HG02981 (cell line): ENCODE measurements around the gene SELENOM.
"Not testable (repeated sequence)": the region's sequence is repeated elsewhere in the genome, so short reads cannot be mapped to it uniquely, and the experiment has no call there.

Experiments
- ATAC-seq: cut with Tn5 transposase; IDR thresholded peaks from one replicate; pipeline ENCODE4 v1.9.1; 2021; ENCODE audit warnings: mild to moderate bottlenecking, moderate library complexity; ENCODE audit not compliant: unreplicated experiment

Gene SELENOM

DNA sequence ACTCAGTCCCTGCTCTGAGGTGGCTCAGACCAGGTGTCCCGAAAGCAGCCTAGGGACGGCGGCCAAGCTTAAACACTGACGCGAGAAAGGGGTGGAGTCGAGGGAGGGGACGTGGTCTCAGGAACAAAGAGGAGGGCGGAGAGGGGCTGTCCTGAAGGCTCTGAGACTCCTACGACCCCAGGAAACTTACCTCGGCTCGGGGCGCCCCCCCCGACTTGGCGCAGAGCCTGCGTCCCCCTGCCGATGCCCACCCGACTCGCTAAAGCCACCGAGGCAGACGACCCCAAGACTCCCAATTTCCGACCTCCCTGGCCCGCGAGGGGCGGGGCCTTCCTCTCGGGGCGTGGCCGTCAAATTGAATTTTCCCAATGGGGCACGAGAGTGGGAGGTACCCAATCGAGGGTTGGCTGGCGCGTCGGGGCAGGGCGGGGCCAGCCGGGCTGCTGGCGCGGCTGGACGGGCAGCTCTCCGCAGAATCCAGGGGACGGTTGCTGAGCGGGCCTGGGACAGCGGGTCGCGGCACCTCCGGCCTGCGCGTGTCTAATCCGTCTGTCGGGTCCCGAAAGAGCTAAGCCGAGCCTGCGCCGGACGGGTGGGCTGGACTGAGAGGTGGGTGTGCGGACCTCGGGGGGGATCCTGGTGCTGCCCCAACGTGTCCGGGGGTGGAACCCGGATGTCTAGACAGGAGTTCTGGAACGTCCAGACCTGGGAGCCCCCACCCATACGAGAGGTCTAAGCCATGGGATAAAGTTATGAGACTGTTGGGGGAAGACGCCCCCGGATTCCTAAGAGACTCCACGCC, 26.3 kb downstream of the SELENOM start, which contains the start of gene SMTN:
SMTN (plus strand) TSS at position 471 of the 802 bp plus-strand sequence. CDS start 1,941 bp downstream, outside the sequence.
- peak; percentile 37 for ATAC-seq

DNA sequence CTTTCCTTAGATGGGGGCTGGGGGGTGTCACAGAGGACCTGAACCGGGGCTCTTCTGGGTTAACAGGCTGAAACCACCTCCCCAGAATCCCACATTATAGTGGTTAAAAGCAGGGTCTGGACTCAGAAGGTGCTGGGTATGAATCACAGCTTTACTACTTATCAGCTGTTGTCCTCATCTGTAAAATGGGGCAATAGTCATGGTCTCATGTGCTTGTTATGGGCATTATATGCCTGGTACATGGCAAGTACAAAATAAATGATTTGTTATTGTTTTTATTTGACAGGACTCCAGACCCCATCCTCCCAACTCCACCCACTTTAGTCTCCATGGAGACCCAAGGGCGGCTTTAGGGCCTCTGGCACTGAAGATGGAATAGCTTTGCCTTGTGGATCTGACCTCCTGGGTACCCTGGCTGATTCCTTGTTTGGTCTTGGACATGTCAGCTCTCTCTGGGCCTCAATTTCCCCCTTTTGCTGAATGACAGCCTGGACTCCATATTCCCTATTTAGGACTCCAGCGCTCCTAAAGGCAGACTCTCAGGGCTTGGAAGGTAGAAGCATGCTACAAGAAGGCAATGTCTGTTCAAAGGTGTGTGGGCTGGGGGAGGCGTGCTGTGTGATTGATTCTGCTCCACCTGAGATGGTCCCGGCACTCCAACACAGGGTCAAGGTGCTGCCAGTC, 27.1 kb downstream of the SELENOM start:
- no peak for ATAC-seq

DNA sequence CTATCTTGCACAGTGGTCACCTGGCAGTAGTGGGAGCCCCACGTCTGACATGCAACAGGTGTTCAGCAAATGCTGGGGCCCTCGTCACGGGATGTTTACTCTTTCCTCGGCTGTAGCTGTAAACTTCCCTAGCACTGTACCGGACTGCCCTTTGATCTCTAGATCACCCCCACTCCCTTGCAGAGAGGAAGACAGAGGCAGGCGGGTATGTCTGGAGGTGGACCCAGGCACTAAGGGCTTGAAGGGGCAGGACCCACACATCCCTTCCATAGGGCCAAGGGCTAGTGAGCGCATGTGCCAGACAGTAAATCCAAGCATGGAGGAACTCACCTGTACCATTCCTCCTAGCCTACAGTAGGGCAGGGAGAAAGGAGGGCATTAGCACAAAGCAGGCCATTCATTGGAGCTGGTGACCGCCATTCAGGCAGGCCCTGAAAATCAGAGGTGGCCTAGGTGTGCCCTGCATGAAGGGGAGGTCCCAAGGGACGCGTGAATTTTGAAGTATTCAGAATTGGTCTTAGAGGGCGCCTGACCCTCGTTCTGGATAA, 28.2 kb downstream of the SELENOM start:
- no peak for ATAC-seq

DNA sequence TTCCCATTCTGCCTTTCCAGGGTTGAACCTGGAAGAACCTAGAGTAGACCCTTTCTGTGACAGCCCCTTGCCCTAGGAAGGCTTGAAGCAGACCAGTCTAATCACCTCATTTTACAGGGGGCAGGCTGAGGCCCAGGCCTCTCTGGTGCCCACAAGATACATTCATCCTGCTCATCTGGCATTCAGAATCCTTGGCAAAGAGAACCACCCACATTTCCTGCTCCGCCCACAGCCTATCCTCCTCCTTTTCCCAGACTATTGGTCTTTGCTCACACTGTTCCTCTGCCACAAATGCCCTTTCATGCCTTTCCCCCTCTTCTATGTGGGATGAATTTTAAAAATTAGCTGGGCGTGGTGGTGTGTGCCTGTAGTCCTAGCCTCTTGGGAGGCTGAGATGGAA, 29.0 kb downstream of the SELENOM start:
- ATAC-seq, result not testable (repeated sequence)

- no peak for ATAC-seq
These were observed 29.7 kb downstream of the SELENOM start for GRCh38 chr22:31077681-31078080.

DNA sequence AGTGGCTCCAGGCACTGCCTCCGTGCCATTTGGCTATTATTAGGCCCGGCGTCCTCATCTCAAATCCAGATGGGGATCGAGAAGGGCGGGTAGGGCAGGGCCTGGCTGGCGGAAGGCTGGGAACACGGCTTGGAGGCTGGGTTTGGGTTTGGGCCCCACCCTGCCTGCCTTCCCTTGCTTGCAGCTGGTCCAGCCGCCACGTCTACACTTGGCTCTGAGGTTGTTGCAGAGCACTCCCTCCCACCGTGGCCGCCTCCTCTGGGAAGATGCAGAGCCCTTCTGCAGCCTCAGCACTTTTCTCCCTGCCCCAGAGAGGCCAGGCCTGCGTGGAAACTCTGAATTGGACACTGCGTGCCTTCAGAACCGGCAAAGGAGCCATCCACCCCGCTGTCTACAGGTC, 31.4 kb downstream of the SELENOM start:
- no peak for ATAC-seq

DNA sequence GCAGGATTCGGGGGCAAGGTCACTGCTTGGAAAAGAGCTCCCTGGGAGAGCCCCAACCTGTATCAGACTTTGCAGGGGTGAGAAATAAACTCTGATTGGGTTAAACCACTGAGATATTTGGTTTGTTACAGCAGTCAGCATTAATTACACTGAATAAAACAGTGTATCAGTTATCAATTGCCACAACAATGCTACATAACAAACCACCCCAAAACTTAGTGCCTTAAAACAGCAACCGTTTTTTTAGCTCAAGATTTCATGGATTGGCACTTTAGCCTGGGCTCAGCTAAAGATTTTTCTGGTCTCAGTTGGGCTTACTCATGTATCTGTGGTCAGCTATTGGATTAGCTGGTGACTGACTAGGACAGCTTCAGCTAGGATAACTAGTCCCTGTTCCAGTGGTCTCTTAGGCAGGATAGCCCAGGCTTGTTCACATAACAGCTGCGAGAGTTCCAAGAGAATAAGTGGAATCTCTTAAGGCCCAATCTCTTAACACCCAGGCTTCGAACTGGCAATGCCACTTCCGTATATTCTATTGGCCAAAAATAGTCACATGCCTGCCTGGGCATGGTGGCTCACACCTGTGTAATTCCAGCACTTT, 33.7 kb downstream of the SELENOM start:
- not testable (repeated sequence) for ATAC-seq

- ATAC-seq, result not testable (repeated sequence)
These were observed 34.2 kb downstream of the SELENOM start for GRCh38 chr22:31073125-31073524.

- ATAC-seq, result not testable (repeated sequence)
These were observed 37.6 kb downstream of the SELENOM start for GRCh38 chr22:31069691-31070314.

DNA sequence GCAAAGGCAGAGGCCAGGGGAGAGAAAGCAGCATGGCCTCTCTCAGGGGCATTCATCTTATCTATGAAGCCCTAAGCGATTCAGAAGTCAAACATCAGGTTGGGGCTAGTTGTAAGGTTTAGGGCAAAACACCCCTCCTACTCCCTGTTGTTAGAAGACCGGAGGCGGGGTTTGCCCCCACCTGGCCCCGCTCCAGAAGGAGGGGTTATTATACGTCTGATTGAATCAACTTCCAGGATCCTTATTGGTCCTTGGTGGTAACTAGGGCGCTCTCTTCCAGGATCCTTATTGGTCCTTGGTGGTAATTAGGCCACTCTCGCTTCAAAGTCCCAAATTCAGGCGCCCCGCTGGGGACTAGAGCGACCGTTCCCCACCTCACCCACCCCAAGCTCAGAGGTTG, 38.4 kb downstream of the SELENOM start:
- ATAC-seq, result no peak

DNA sequence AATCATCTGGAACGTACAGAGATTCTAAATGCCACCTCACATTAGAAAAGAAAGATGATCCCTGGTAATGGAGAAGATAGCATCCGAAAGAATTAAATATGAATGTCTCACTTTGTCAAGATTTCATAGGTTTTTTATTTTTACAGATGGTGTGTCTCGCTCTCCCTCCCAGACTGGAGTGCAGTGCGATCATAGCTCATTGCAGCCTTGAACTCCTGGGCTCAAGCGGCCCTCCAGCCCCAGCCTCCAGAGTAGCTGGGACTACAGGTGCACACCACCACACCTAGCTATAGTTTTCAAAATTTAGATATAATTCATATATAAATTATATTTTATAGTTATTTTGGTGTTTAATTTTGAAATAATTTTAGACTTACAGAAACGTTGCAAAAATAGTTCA, 43.0 kb downstream of the SELENOM start:
- ATAC-seq, result no peak

- no peak for ATAC-seq
These were observed 44.7 kb downstream of the SELENOM start for GRCh38 chr22:31062566-31063230.

DNA sequence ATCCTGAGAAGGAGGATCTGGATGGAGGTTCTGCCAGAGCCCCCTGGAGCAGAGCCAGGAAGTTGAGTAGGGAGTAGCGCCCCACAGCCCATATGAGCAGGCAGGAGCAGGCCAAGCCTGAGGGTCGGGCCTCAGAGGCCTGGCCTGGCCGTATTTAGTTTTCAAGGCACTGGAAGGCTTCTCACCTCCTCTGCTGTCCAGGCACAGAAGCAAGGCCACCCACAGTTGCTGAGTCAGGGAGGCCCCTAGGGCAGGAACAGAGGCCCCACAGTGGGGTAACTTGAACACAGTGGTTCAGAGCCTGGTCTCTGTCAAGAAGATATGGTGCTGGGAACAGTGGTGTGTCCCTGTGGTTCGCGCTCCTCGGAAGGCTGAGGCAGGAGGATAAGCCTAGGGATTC, 47.7 kb downstream of the SELENOM start:
- not testable (repeated sequence) for ATAC-seq

DNA sequence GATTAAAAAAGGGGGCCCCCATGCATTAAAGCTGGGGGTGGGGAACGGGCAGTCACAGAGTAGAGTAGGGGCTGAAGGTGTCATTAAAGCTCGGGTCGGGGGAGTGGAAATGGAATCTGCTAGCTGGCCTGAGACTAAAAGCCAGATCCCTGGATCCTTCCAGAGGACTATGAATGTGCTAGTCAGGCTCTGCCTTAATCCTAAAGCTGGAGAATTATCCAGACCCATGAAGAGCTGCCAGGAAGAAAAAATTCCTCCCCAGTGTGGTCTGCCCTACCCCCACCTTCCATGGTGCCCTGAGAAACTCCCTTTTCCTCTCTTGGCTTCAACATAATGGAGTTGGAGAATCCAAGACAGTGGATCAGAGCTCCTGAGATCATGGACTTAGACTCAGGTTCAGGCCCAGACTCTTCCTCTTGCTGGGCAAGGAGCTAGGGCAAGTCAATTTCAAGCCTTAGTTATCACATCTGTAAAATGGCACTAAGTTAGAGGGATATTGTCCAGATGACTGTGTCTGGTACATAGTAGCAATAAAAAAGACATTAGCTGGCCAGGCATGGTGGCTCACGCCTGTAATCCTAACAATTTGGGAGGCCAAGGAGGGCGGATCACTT, 50.3 kb downstream of the SELENOM start:
- ATAC-seq, result no peak

DNA sequence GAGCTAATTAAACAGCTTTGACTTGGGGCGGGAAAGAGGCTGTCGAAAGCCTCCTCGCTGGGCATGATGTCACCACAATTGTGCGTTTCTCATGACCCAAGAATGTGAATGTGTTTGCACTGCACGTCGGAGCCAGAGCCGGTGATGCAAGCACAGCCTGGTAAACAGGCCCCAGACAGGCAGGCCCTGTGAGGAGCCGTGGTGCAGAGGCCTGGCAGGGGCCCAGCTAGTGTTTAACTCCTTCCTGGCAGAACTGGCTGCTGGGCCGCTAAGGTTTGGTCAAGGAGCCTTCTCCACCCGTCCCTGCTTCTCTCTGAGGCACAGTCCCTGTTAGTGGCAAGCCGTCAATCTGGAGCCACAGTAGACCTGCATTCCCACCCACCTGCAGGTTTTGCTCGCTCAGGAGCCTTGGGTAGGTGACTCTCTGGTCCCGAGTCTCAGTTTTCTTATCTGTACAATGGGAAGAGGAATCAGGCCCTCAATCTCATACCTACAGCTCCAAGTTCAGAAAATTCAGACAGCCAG, 51.7 kb downstream of the SELENOM start:
- ATAC-seq, result no peak

DNA sequence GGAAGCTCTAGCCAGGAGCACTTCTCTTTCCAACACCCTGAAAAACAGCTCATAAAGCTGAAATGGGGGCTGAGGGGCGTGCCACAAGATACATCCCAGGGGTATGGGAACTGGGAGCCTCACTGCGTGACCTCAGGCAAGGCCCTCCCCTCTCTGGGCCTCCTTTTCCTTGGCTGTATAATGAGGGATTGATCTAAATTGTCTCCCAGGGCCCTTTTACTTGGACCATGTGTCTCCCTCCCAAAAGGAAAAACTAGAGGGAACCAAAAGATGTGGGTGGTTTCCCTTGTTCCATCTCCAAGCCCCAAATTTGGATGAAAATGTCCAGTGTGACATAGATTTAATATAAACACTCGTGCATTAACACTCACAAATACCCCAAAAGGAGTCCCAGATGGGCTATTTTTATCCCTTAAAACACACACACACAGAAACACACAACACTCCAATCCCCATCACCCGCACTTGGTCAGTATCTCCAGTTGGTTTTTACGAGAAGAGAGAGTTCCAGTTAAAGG, 52.2 kb downstream of the SELENOM start:
- ATAC-seq, result no peak
